ENCODE measurements around the gene ADAMTS6.

Gene ADAMTS6

DNA sequence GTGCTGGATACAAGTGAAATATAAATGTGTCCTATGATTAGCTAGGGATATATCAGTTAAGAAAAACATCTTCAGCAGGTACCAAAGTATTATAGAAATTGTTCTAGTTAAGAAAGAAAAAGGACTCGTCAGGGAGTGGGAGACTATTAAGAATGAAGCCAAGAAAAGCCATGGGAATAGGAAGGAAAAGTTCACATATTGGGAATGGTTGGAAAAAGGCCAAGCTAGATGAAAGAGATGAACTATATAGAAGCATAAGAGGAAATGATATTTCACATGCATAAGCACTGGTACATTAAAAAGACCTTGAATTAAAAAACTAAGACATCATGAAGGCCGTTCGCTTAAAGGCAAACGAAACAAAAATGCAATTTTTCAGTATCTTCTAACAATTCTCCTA, 237.7 kb downstream of the ADAMTS6 start:
- Histone ChIP-seq H3K4me3 (ENCODE audit: control insufficient read depth in 1 of 7, extremely low read depth in 1 of 7, insufficient read depth in 4 of 7, low read depth in 2 of 7, low read length in 6 of 7) (no peak overlapping the region), H3K27me3 (replicated peaks in 2 of 5; ENCODE audit: control insufficient read depth in 4 of 5, insufficient read depth in 5 of 5, low read length in 4 of 5) (no peaks in the 10 kb centered on the region), H3K9me3 (ENCODE audit: control extremely low read depth in 1 of 5, control insufficient read depth in 4 of 5, insufficient read depth in 2 of 5, low read depth in 1 of 5, low read length in 4 of 5) (no peaks in the 10 kb centered on the region), H3K36me3 (ENCODE audit: control insufficient read depth in 4 of 4, insufficient read depth in 4 of 4, low read length in 3 of 4) (no peaks in the 10 kb centered on the region), H3K4me1 (ENCODE audit: control extremely low read depth in 1 of 4, control insufficient read depth in 4 of 4, insufficient read depth in 4 of 4, low read length in 3 of 4) (no peaks in the 10 kb centered on the region), H3K27ac (ENCODE audit: insufficient read depth in 1 of 2, low read depth in 1 of 2, low read length in 2 of 2, poor library complexity in 1 of 2, severe bottlenecking in 2 of 2) (no peak overlapping the region)
- ChIA-PET POLR2A (interaction anchor here (0.6 kb wide), 1 partner anchor 42 kb away, joined by 4 read pairs; no protein-coding TSS in a partner anchor), CTCF (interaction anchor here (0.6 kb wide), 1 partner anchor 239 kb away, joined by 3 read pairs; no protein-coding TSS in a partner anchor)
- DNase-seq, result no peak
- WGBS (ENCODE audit: insufficient coverage), result no CpG with 5 or more reads among the region's 4 CpGs

DNA sequence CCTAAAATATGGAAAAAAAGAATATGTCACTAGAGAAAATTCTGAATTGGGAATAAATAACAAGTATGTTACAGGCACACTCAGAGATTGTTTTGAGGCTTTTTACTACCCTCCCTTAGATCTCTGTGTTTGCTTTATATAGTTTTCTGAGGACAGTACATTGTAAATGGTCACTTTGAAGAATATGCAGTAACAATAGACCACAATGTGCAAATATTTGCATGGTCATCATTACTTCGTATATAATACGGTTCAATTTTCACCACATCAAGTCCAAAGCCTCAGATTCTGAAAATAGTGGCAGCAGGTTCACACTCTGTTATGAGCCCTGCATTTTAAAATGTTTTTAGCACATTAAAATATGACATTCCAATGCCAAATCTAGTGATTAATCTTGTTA, 238.6 kb downstream of the ADAMTS6 start:
- no peaks in the 10 kb centered on the region for H3K27me3 ChIP-seq (replicated peaks in 2 of 5; ENCODE audit: control insufficient read depth in 4 of 5, insufficient read depth in 5 of 5, low read length in 4 of 5)
- no peak overlapping the region for H3K27ac ChIP-seq (ENCODE audit: insufficient read depth in 1 of 2, low read depth in 1 of 2, low read length in 2 of 2, poor library complexity in 1 of 2, severe bottlenecking in 2 of 2)
- H3K4me1 ChIP-seq (ENCODE audit: control extremely low read depth in 1 of 4, control insufficient read depth in 4 of 4, insufficient read depth in 4 of 4, low read length in 3 of 4), result no peaks in the 10 kb centered on the region
- no peaks in the 10 kb centered on the region for H3K36me3 ChIP-seq (ENCODE audit: control insufficient read depth in 4 of 4, insufficient read depth in 4 of 4, low read length in 3 of 4)
- CTCF ChIA-PET, result no interaction called here
- POLR2A ChIA-PET, result no interaction called here
- 100% methylated on average over 2 of the region's 2 CpGs for WGBS (ENCODE audit: insufficient coverage)
- no peak for DNase-seq
- no peaks in the 10 kb centered on the region for H3K9me3 ChIP-seq (ENCODE audit: control extremely low read depth in 1 of 5, control insufficient read depth in 4 of 5, insufficient read depth in 2 of 5, low read depth in 1 of 5, low read length in 4 of 5)
- no peak overlapping the region for H3K4me3 ChIP-seq (ENCODE audit: control insufficient read depth in 1 of 7, extremely low read depth in 1 of 7, insufficient read depth in 4 of 7, low read depth in 2 of 7, low read length in 6 of 7)

DNA sequence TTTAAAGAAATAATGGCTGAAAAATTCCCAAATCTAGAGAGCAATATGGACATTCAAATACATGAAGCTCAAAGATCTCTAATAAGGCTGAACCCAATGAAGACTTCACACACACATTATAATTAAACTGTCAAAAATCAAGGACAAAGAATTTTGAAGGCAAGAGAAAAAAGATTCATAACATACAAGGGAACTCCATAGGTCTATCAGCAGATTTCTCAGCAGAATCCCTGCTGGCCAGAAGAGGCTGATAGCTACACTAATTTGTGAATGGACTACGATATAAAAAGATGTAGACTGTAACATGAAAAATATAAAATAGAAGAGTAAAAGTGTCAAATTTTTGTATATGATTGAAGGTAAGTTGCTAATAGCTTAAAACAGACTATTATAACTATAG, 251.9 kb downstream of the ADAMTS6 start:
- H3K27ac ChIP-seq (ENCODE audit: insufficient read depth in 1 of 2, low read depth in 1 of 2, low read length in 2 of 2, poor library complexity in 1 of 2, severe bottlenecking in 2 of 2), result no peak overlapping the region
- H3K4me1 ChIP-seq (ENCODE audit: control extremely low read depth in 1 of 4, control insufficient read depth in 4 of 4, insufficient read depth in 4 of 4, low read length in 3 of 4), result no peaks in the 10 kb centered on the region
- WGBS (ENCODE audit: insufficient coverage), result no CpG with 5 or more reads among the region's 1 CpG
- DNase-seq, result no peak
- H3K27me3 ChIP-seq (replicated peaks in 2 of 5; ENCODE audit: control insufficient read depth in 4 of 5, insufficient read depth in 5 of 5, low read length in 4 of 5), result no peaks in the 10 kb centered on the region
- H3K4me3 ChIP-seq (ENCODE audit: control insufficient read depth in 1 of 7, extremely low read depth in 1 of 7, insufficient read depth in 4 of 7, low read depth in 2 of 7, low read length in 6 of 7), result no peak overlapping the region
- peaks cover 2 to 23% (median 3%) of the 10 kb centered on the region in 5 experiments for H3K9me3 ChIP-seq (ENCODE audit: control extremely low read depth in 1 of 5, control insufficient read depth in 4 of 5, insufficient read depth in 2 of 5, low read depth in 1 of 5, low read length in 4 of 5)
- H3K36me3 ChIP-seq (ENCODE audit: control insufficient read depth in 4 of 4, insufficient read depth in 4 of 4, low read length in 3 of 4), result no peaks in the 10 kb centered on the region
- POLR2A ChIA-PET, result no interaction called here
- CTCF ChIA-PET, result no interaction called here

GRCh38 chr5:65213921-65214525, 267.7 kb downstream of the ADAMTS6 start:
- no peaks in the 10 kb centered on the region for H3K9me3 ChIP-seq (ENCODE audit: control extremely low read depth in 1 of 5, control insufficient read depth in 4 of 5, insufficient read depth in 2 of 5, low read depth in 1 of 5, low read length in 4 of 5)
- ChIA-PET POLR2A (no interaction called here), CTCF (interaction anchor here (1.5 kb wide), 1 partner anchor 9 kb away, joined by 5 read pairs; no protein-coding TSS in a partner anchor)
- no peaks in the 10 kb centered on the region for H3K36me3 ChIP-seq (ENCODE audit: control insufficient read depth in 4 of 4, insufficient read depth in 4 of 4, low read length in 3 of 4)
- no peaks in the 10 kb centered on the region for H3K27me3 ChIP-seq (replicated peaks in 2 of 5; ENCODE audit: control insufficient read depth in 4 of 5, insufficient read depth in 5 of 5, low read length in 4 of 5)
- no peak overlapping the region for H3K27ac ChIP-seq (ENCODE audit: insufficient read depth in 1 of 2, low read depth in 1 of 2, low read length in 2 of 2, poor library complexity in 1 of 2, severe bottlenecking in 2 of 2)
- peak; percentile 2 to 16 (median 16) for DNase-seq
- no peak overlapping the region for H3K4me3 ChIP-seq (ENCODE audit: control insufficient read depth in 1 of 7, extremely low read depth in 1 of 7, insufficient read depth in 4 of 7, low read depth in 2 of 7, low read length in 6 of 7)
- no peaks in the 10 kb centered on the region for H3K4me1 ChIP-seq (ENCODE audit: control extremely low read depth in 1 of 4, control insufficient read depth in 4 of 4, insufficient read depth in 4 of 4, low read length in 3 of 4)
- WGBS (ENCODE audit: insufficient coverage), result 96% methylated on average over 4 of the region's 6 CpGs

GRCh38 chr5:65209341-65209740, 272.4 kb downstream of the ADAMTS6 start:
- Histone ChIP-seq H3K36me3 (ENCODE audit: control insufficient read depth in 4 of 4, insufficient read depth in 4 of 4, low read length in 3 of 4) (no peaks in the 10 kb centered on the region), H3K27ac (ENCODE audit: insufficient read depth in 1 of 2, low read depth in 1 of 2, low read length in 2 of 2, poor library complexity in 1 of 2, severe bottlenecking in 2 of 2) (no peak overlapping the region), H3K4me3 (ENCODE audit: control insufficient read depth in 1 of 7, extremely low read depth in 1 of 7, insufficient read depth in 4 of 7, low read depth in 2 of 7, low read length in 6 of 7) (no peak overlapping the region), H3K4me1 (ENCODE audit: control extremely low read depth in 1 of 4, control insufficient read depth in 4 of 4, insufficient read depth in 4 of 4, low read length in 3 of 4) (no peaks in the 10 kb centered on the region), H3K9me3 (ENCODE audit: control extremely low read depth in 1 of 5, control insufficient read depth in 4 of 5, insufficient read depth in 2 of 5, low read depth in 1 of 5, low read length in 4 of 5) (no peaks in the 10 kb centered on the region), H3K27me3 (replicated peaks in 2 of 5; ENCODE audit: control insufficient read depth in 4 of 5, insufficient read depth in 5 of 5, low read length in 4 of 5) (no peaks in the 10 kb centered on the region)
- no peak for DNase-seq
- ChIA-PET CTCF (no interaction called here), POLR2A (no interaction called here)

DNA sequence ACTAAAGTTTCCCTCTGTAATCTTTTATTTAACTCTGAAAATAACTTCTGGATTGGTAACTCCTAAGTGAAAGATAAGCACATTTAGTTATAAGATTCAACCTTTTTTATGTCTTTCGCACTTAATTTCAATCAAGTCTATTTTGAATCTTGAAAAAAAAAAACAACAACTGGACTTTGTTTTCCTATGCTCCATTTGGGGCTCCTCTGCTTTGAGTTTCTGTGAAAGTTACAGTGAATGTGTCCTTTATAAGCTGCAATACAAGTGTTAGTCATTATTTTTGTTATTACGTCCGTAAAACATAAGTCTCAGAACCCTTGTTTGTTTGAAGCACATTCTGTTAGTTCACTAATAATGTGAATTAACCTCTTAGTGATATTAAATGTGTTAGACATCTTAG, 276.8 kb downstream of the ADAMTS6 start:
- H3K27ac ChIP-seq (ENCODE audit: insufficient read depth in 1 of 2, low read depth in 1 of 2, low read length in 2 of 2, poor library complexity in 1 of 2, severe bottlenecking in 2 of 2), result no peak overlapping the region
- WGBS (ENCODE audit: insufficient coverage), result 100% methylated on average over 1 of the region's 3 CpGs
- H3K36me3 ChIP-seq (ENCODE audit: control insufficient read depth in 4 of 4, insufficient read depth in 4 of 4, low read length in 3 of 4), result no peaks in the 10 kb centered on the region
- no peaks in the 10 kb centered on the region for H3K9me3 ChIP-seq (ENCODE audit: control extremely low read depth in 1 of 5, control insufficient read depth in 4 of 5, insufficient read depth in 2 of 5, low read depth in 1 of 5, low read length in 4 of 5)
- no peak for DNase-seq
- H3K27me3 ChIP-seq (replicated peaks in 2 of 5; ENCODE audit: control insufficient read depth in 4 of 5, insufficient read depth in 5 of 5, low read length in 4 of 5), result no peaks in the 10 kb centered on the region
- no peak overlapping the region for H3K4me3 ChIP-seq (ENCODE audit: control insufficient read depth in 1 of 7, extremely low read depth in 1 of 7, insufficient read depth in 4 of 7, low read depth in 2 of 7, low read length in 6 of 7)
- no peaks in the 10 kb centered on the region for H3K4me1 ChIP-seq (ENCODE audit: control extremely low read depth in 1 of 4, control insufficient read depth in 4 of 4, insufficient read depth in 4 of 4, low read length in 3 of 4)
- CTCF ChIA-PET, result interaction anchor here (1.6 kb wide), 1 partner anchor 10 kb away, joined by 5 read pairs; no protein-coding TSS in a partner anchor
- POLR2A ChIA-PET, result no interaction called here

- H3K27me3 ChIP-seq (replicated peaks in 2 of 5; ENCODE audit: control insufficient read depth in 4 of 5, insufficient read depth in 5 of 5, low read length in 4 of 5), result no peaks in the 10 kb centered on the region
- no peak overlapping the region for H3K4me3 ChIP-seq (ENCODE audit: control insufficient read depth in 1 of 7, extremely low read depth in 1 of 7, insufficient read depth in 4 of 7, low read depth in 2 of 7, low read length in 6 of 7)
- CTCF ChIA-PET, result interaction anchor here (0.7 to 0.8 kb wide), 2 partner anchors 47 to 232 kb away, joined by 3 read pairs; no protein-coding TSS in a partner anchor
- H3K36me3 ChIP-seq (ENCODE audit: control insufficient read depth in 4 of 4, insufficient read depth in 4 of 4, low read length in 3 of 4), result no peaks in the 10 kb centered on the region
- POLR2A ChIA-PET, result no interaction called here
- no CpG with 5 or more reads among the region's 1 CpG for WGBS (ENCODE audit: insufficient coverage)
- H3K4me1 ChIP-seq (ENCODE audit: control extremely low read depth in 1 of 4, control insufficient read depth in 4 of 4, insufficient read depth in 4 of 4, low read length in 3 of 4), result no peaks in the 10 kb centered on the region
- DNase-seq, result no peak
- H3K27ac ChIP-seq (ENCODE audit: insufficient read depth in 1 of 2, low read depth in 1 of 2, low read length in 2 of 2, poor library complexity in 1 of 2, severe bottlenecking in 2 of 2), result no peak overlapping the region
- no peaks in the 10 kb centered on the region for H3K9me3 ChIP-seq (ENCODE audit: control extremely low read depth in 1 of 5, control insufficient read depth in 4 of 5, insufficient read depth in 2 of 5, low read depth in 1 of 5, low read length in 4 of 5)
Observed at GRCh38 chr5:65203746-65204145, 278.0 kb downstream of the ADAMTS6 start.
